HCT116 (cell line): ENCODE results near the gene MAML2.

Experiments used
- CEBPB ChIP-seq: IDR thresholded peaks from 2 replicates; pipeline ENCODE4 v1.6.1; 2012; ENCODE audit warnings: low read depth
- CTCF ChIP-seq, 3 experiments: fragments of 200-600 bp in 1 of 3; sonication (generic) in 1 of 3; IDR thresholded peaks in 2 of 3; conservative IDR thresholded peaks in 1 of 3; 2 replicates each; pipeline ENCODE4 v1.5.1; 2012 to 2017; ENCODE audit warnings: low read depth in 2 of 3, low read length in 2 of 3, antibody characterized with exemption in 1 of 3, borderline replicate concordance in 1 of 3, control low read depth in 1 of 3, mild to moderate bottlenecking in 1 of 3, mixed read lengths in 1 of 3, mixed run types in 1 of 3, moderate library complexity in 1 of 3; ENCODE audit not compliant: insufficient read depth in 1 of 3
- EGR1 ChIP-seq: IDR thresholded peaks from 2 replicates; pipeline ENCODE4 v1.6.1; 2012; ENCODE audit warnings: low read depth
- EZH2 ChIP-seq: fragments of 200-600 bp; sonication (generic); IDR thresholded peaks from 2 replicates; pipeline ENCODE4 v1.6.1; 2017; ENCODE audit warnings: antibody characterized with exemption, mixed run types
- EZH2phosphoT487 ChIP-seq: fragments of 200-600 bp; IDR thresholded peaks from 2 replicates; pipeline ENCODE4 v1.6.1; 2018; ENCODE audit warnings: antibody characterized with exemption, borderline replicate concordance
- POLR2A ChIP-seq: IDR thresholded peaks from 2 replicates; pipeline ENCODE4 v1.7.0; 2011; ENCODE audit warnings: borderline replicate concordance; ENCODE audit not compliant: insufficient read depth, insufficient read length; ENCODE audit errors: extremely low read depth
- POLR2AphosphoS5 ChIP-seq: IDR thresholded peaks from 2 replicates; pipeline ENCODE4 v1.6.1; 2011; ENCODE audit warnings: mild to moderate bottlenecking, low read depth, low read length, moderate library complexity
- RAD21 ChIP-seq: IDR thresholded peaks from 2 replicates; pipeline ENCODE4 v1.6.1; 2012; ENCODE audit warnings: low read depth, mild to moderate bottlenecking
- SP1 ChIP-seq: IDR thresholded peaks from 2 replicates; pipeline ENCODE4 v1.6.1; 2012; ENCODE audit warnings: low read depth
- TCF7L2 ChIP-seq: IDR thresholded peaks from 2 replicates; pipeline ENCODE4 v1.7.0; 2011; ENCODE audit warnings: borderline replicate concordance, inconsistent platforms; ENCODE audit not compliant: insufficient read depth, insufficient read length; ENCODE audit errors: extremely low read depth
- YY1 ChIP-seq: IDR thresholded peaks from 2 replicates; pipeline ENCODE4 v1.6.1; 2011; ENCODE audit warnings: low read length, low read depth, moderate library complexity, mild to moderate bottlenecking; ENCODE audit not compliant: insufficient replicate concordance; ENCODE audit errors: extremely low read depth
- ZNF274 ChIP-seq: fragments of 200-500 bp; sonication (Bioruptor generic); IDR thresholded peaks from 2 replicates; pipeline ENCODE4 v1.6.1; 2014; ENCODE audit warnings: mild to moderate bottlenecking, low read depth, low read length, inconsistent platforms

- no peak for TF ChIP-seq RAD21
- TF ChIP-seq CEBPB, result peak; percentile 54
- no peak for TF ChIP-seq TCF7L2
- TF ChIP-seq CTCF (IDR thresholded peaks at IDR 0.05 in 2 of 3, conservative IDR thresholded peaks at IDR 0.05 in 1 of 3; ENCODE audit: borderline replicate concordance in 1 of 3, insufficient read depth in 1 of 3, low read depth in 2 of 3, low read length in 2 of 3), result 0 out of 6 replicates have a peak, but pooled peaks of 1 of the 3 experiments have one; percentile 10
- TF ChIP-seq EZH2, result no peak
- no peak for TF ChIP-seq YY1
- TF ChIP-seq POLR2A, result no peak
- no peak for TF ChIP-seq EZH2phosphoT487
- no peak for TF ChIP-seq EGR1
- TF ChIP-seq ZNF274, result no peak
- no peak for TF ChIP-seq SP1
- no peak for TF ChIP-seq POLR2AphosphoS5
Measured at GRCh38 chr11:96263238-96263763, 79.7 kb downstream of the MAML2 start.
